A204.1 (cell line): ENCODE measurements around the gene DPP6.

Experiments
- FAIRE-seq: peaks from 2 replicates; lab custom pipeline; 2012; peaks lifted over from hg19 to GRCh38; lab: Jason Lieb, UNC

Gene DPP6

GRCh38 chr7:154338701-154339506 lies 286.7 kb downstream of the DPP6 start:
- no peak for FAIRE-seq

- no peak for FAIRE-seq
Measured at GRCh38 chr7:154342971-154343633, 290.9 kb downstream of the DPP6 start.

GRCh38 chr7:154343778-154344412 lies 291.7 kb downstream of the DPP6 start:
- FAIRE-seq, result no peak

GRCh38 chr7:154345093-154345492 lies 292.9 kb downstream of the DPP6 start:
- no peak for FAIRE-seq

GRCh38 chr7:154347700-154348266 lies 295.6 kb downstream of the DPP6 start:
- no peak for FAIRE-seq

- no peak for FAIRE-seq
Measured at GRCh38 chr7:154350892-154351291, 298.7 kb downstream of the DPP6 start.

GRCh38 chr7:154353355-154353767 lies 301.2 kb downstream of the DPP6 start:
- FAIRE-seq, result no peak

- FAIRE-seq, result no peak
Measured at GRCh38 chr7:154364170-154364569, 312.0 kb downstream of the DPP6 start.

GRCh38 chr7:154371424-154371823 lies 319.2 kb downstream of the DPP6 start:
- no peak for FAIRE-seq

- FAIRE-seq, result no peak
Measured at GRCh38 chr7:154372011-154372601, 319.9 kb downstream of the DPP6 start.

GRCh38 chr7:154373956-154374355 lies 321.8 kb downstream of the DPP6 start:
- FAIRE-seq, result no peak

- FAIRE-seq, result no peak
Measured at GRCh38 chr7:154375956-154376355, 323.8 kb downstream of the DPP6 start.

GRCh38 chr7:154380771-154381170 lies 328.6 kb downstream of the DPP6 start:
- no peak for FAIRE-seq

GRCh38 chr7:154383045-154383444 lies 330.8 kb downstream of the DPP6 start:
- no peak for FAIRE-seq

- FAIRE-seq, result no peak
Measured at GRCh38 chr7:154385214-154385613, 333.0 kb downstream of the DPP6 start.

- no peak for FAIRE-seq
Measured at GRCh38 chr7:154387252-154387651, 335.1 kb downstream of the DPP6 start.

- FAIRE-seq, result no peak
Measured at GRCh38 chr7:154388412-154388811, 336.2 kb downstream of the DPP6 start.

- FAIRE-seq, result no peak
Measured at GRCh38 chr7:154388999-154389398, 336.8 kb downstream of the DPP6 start.

- no peak for FAIRE-seq
Measured at GRCh38 chr7:154390961-154391360, 338.8 kb downstream of the DPP6 start.

- no peak for FAIRE-seq
Measured at GRCh38 chr7:154394804-154395203, 342.6 kb downstream of the DPP6 start.

GRCh38 chr7:154406312-154406711 lies 354.1 kb downstream of the DPP6 start:
- no peak for FAIRE-seq

- no peak for FAIRE-seq
Measured at GRCh38 chr7:154409703-154410311, 357.6 kb downstream of the DPP6 start.
